ENCODE results near the gene AIF1L. TPM values are rescaled to one million over a fixed set of nuclear protein-coding genes. Genes with fewer than 3 reads are reported as not detected.

AIF1L gene
- total and polyA plus RNA-seq, 2 experiments from 2014 or later: 4.2 to 6.0 TPM

- Histone ChIP-seq H3K9me2 (replicated peaks; ENCODE audit: insufficient read depth) (no peaks in the 10 kb centered on the region), H3K27me3 (no peaks in the 10 kb centered on the region), H3K4me2 (no peak overlapping the region), H4K20me1 (ENCODE audit: insufficient read depth, poor library complexity, severe bottlenecking) (no peaks in the 10 kb centered on the region), H3K9me3 (ENCODE audit: low read depth) (no peaks in the 10 kb centered on the region), H3K4me3 (no peak overlapping the region), H3K27ac (no peak overlapping the region), H3K79me2 (peaks cover 11% of the 10 kb centered on the region), H3K36me3 (replicated peaks; ENCODE audit: insufficient read depth, low read depth) (no peaks in the 10 kb centered on the region), H2AFZ (no peak overlapping the region), H3K4me1 (ENCODE audit: insufficient read depth) (no peaks in the 10 kb centered on the region)
- DNase-seq (ENCODE audit: low spot score): no peak
- WGBS (ENCODE audit: low lambda C conversion rate, missing lambda C conversion rate): 95% methylated on average over 7 of the region's 7 CpGs
- TF ChIP-seq EZH2 (IDR thresholded peaks at IDR 0.05; ENCODE audit: borderline replicate concordance): no peak
- TF ChIP-seq CTCF (IDR thresholded peaks at IDR 0.05; ENCODE audit: poor library complexity): no peak
- no peak for TF ChIP-seq EZH2phosphoT487 (IDR thresholded peaks at IDR 0.05; ENCODE audit: low read depth, severe bottlenecking, unreplicated experiment)
Observed at GRCh38 chr9:131169563-131170240, 73.4 kb downstream of the AIF1L start.

Small RNAs within 50 kb of the gene (small RNA-seq; reads per million reads assigned to genes)
- gene RNU6-881P: not detected

Other genes with a start within 250 kb of the AIF1L start
- not detected in 2 replicates for gene QRFP, start 199.7 kb upstream of the AIF1L start, total RNA-seq
- 0.21 and 0.74 TPM in 2 replicates for gene QRFP, start 199.7 kb upstream of the AIF1L start, polyA plus RNA-seq
- gene FIBCD1, start 157.3 kb upstream of the AIF1L start, total RNA-seq: 0.33 TPM in 1 of 2 replicates, not detected in the other
- gene FIBCD1, start 157.3 kb upstream of the AIF1L start, polyA plus RNA-seq: 0.73 TPM in 1 of 2 replicates, not detected in the other
- 12.4 and 29.5 TPM in 2 replicates for gene LAMC3, start 87.4 kb upstream of the AIF1L start, total RNA-seq
- gene LAMC3, start 87.4 kb upstream of the AIF1L start, polyA plus RNA-seq: 43.4 and 49.9 TPM in 2 replicates
- 18.1 and 28.5 TPM in 2 replicates for gene NUP214, start 29.1 kb downstream of the AIF1L start, total RNA-seq
- 13.7 and 16.5 TPM in 2 replicates for gene NUP214, start 29.1 kb downstream of the AIF1L start, polyA plus RNA-seq
- 0.27 and 0.52 TPM in 2 replicates for gene FAM78A, start 180.0 kb downstream of the AIF1L start, total RNA-seq
- 0.61 TPM in 1 of 2 replicates, not detected in the other for gene FAM78A, start 180.0 kb downstream of the AIF1L start, polyA plus RNA-seq
- gene PLPP7, start 193.2 kb downstream of the AIF1L start, total RNA-seq: 0.20 TPM in 1 of 2 replicates, not detected in the other
- 0.46 and 0.92 TPM in 2 replicates for gene PLPP7, start 193.2 kb downstream of the AIF1L start, polyA plus RNA-seq